Measurements from ENCODE around the gene NEURL1B. TPM values are rescaled to one million over a fixed set of nuclear protein-coding genes. Genes with fewer than 3 reads are reported as not detected.
A peak's percentile ranks its signal among the peaks of the same experiment; 100 is the strongest.

The NEURL1B gene
- polyA plus RNA-seq, 2 of the 4 experiments (the other 2 are of a cell fraction): 0.89 to 2.1 TPM

GRCh38 chr5:172646716-172647285, 5.7 kb downstream of the NEURL1B start:
- ATAC-seq (peak; percentile 74 to 85), FAIRE-seq (no peak), DNase-seq (ENCODE audit: low read depth in 1 of 2, low spot score in 1 of 2) (peak; percentile 31 to 73)
- Histone ChIP-seq H3K4me2 (no peak overlapping the region), H3K9me3 (no peaks in the 10 kb centered on the region), H3K4me1 (no peaks in the 10 kb centered on the region), H3K27ac (no peak overlapping the region), H3K4me3 (no peak overlapping the region)
- WGBS (ENCODE audit: missing lambda C conversion rate): 69% methylated on average over 10 of the region's 10 CpGs
- POLR2A ChIA-PET: no interaction called here
- CTCF ChIA-PET: interaction anchor here (0.6 to 1.1 kb wide), 6 partner anchors 12 to 320 kb away, joined by 3 to 4 read pairs (median 3); no protein-coding TSS in a partner anchor
- TF ChIP-seq FOSL2 (IDR thresholded peaks at IDR 0.05): no peak
- no peak for TF ChIP-seq FOSL2 (CRISPR knock-in tag; IDR thresholded peaks at IDR 0.05)
- no peak for TF ChIP-seq HOXB5 (CRISPR knock-in tag; IDR thresholded peaks at IDR 0.05)
- no peak for TF ChIP-seq NPAS2 (CRISPR knock-in tag; IDR thresholded peaks at IDR 0.05; ENCODE audit: borderline replicate concordance)
- TF ChIP-seq ZFP36 (IDR thresholded peaks at IDR 0.05; ENCODE audit: borderline replicate concordance, partially characterized antibody): peak; percentile 16

- FAIRE-seq (no peak), DNase-seq (ENCODE audit: low read depth in 1 of 2, low spot score in 1 of 2) (no peak), ATAC-seq (no peak)
- ChIA-PET CTCF (interaction anchor here (0.6 to 1.1 kb wide), 4 partner anchors 50 to 319 kb away, joined by 3 to 4 read pairs (median 4); no protein-coding TSS in a partner anchor), POLR2A (no interaction called here)
- Histone ChIP-seq H3K9me3 (no peaks in the 10 kb centered on the region), H3K4me2 (no peak overlapping the region), H3K4me1 (no peaks in the 10 kb centered on the region), H3K4me3 (no peak overlapping the region), H3K27ac (no peak overlapping the region)
- 66% methylated on average over 9 of the region's 11 CpGs for WGBS (ENCODE audit: missing lambda C conversion rate)
- TF ChIP-seq FOSB (CRISPR knock-in tag; IDR thresholded peaks at IDR 0.05) (no peak), HOXB5 (CRISPR knock-in tag; IDR thresholded peaks at IDR 0.05) (no peak), BHLHE40 (IDR thresholded peaks at IDR 0.05; ENCODE audit: low read depth, low read length) (no peak), ZFP36 (IDR thresholded peaks at IDR 0.05; ENCODE audit: borderline replicate concordance, partially characterized antibody) (no peak), MAX (IDR thresholded peaks at IDR 0.05) (no peak), HOXA7 (CRISPR knock-in tag; IDR thresholded peaks at IDR 0.05) (no peak), MAFK (IDR thresholded peaks at IDR 0.05; ENCODE audit: partially characterized antibody) (no peak), SREBF2 (IDR thresholded peaks at IDR 0.05) (no peak), KDM1A (IDR thresholded peaks at IDR 0.05; ENCODE audit: low read depth) (no peak), E2F6 (IDR thresholded peaks at IDR 0.05; ENCODE audit: borderline replicate concordance, low read depth) (no peak), TP53 (CRISPR knock-in tag; IDR thresholded peaks at IDR 0.05) (no peak), JUNB (IDR thresholded peaks at IDR 0.05) (no peak), USF2 (IDR thresholded peaks at IDR 0.05) (no peak), EHF (CRISPR knock-in tag; IDR thresholded peaks at IDR 0.05) (no peak)
Observed at GRCh38 chr5:172647352-172648012, 6.4 kb downstream of the NEURL1B start.

GRCh38 chr5:172648013-172648381, 6.9 kb downstream of the NEURL1B start:
- H3K27ac ChIP-seq: no peak overlapping the region

More at GRCh38 chr5:172648013-172648381, 6.9 kb downstream of the NEURL1B start:
- no peaks in the 10 kb centered on the region for H3K4me1 ChIP-seq
- no peak for ATAC-seq
- no peak overlapping the region for H3K4me2 ChIP-seq
- WGBS (ENCODE audit: missing lambda C conversion rate): 81% methylated on average over 6 of the region's 7 CpGs
- CTCF ChIA-PET: interaction anchor here (1.1 kb wide), 1 partner anchor 169 kb away, joined by 3 read pairs; no protein-coding TSS in a partner anchor
- TF ChIP-seq PHF8 (IDR thresholded peaks at IDR 0.05; ENCODE audit: borderline replicate concordance, low read depth) (no peak), FOSB (CRISPR knock-in tag; IDR thresholded peaks at IDR 0.05) (no peak), MAFK (IDR thresholded peaks at IDR 0.05; ENCODE audit: partially characterized antibody) (no peak), RFX5 (IDR thresholded peaks at IDR 0.05) (no peak), TFCP2L1 (CRISPR knock-in tag; IDR thresholded peaks at IDR 0.05) (no peak), EHF (CRISPR knock-in tag; IDR thresholded peaks at IDR 0.05) (no peak), ATOH8 (CRISPR knock-in tag; IDR thresholded peaks at IDR 0.05; ENCODE audit: low read depth) (no peak), MAX (IDR thresholded peaks at IDR 0.05) (no peak), ZSCAN20 (CRISPR knock-in tag; IDR thresholded peaks at IDR 0.05) (no peak), POLR2AphosphoS2 (conservative IDR thresholded peaks at IDR 0.05; ENCODE audit: low read length) (no peak), POLR2A (IDR thresholded peaks at IDR 0.05; ENCODE audit: low read length) (no peak)
- no peaks in the 10 kb centered on the region for H3K9me3 ChIP-seq
- no peak for FAIRE-seq
- POLR2A ChIA-PET: no interaction called here
- no peak for DNase-seq (ENCODE audit: low read depth in 1 of 2, low spot score in 1 of 2)
- no peak overlapping the region for H3K4me3 ChIP-seq

Measured in A549 (cell line).